ENCODE data around the gene UBE2D3. TPM values are rescaled to one million over a fixed set of nuclear protein-coding genes. Genes with fewer than 3 reads are reported as not detected.

The UBE2D3 gene
- total RNA-seq, 1 donor from 2014 or later: 370 TPM

DNA sequence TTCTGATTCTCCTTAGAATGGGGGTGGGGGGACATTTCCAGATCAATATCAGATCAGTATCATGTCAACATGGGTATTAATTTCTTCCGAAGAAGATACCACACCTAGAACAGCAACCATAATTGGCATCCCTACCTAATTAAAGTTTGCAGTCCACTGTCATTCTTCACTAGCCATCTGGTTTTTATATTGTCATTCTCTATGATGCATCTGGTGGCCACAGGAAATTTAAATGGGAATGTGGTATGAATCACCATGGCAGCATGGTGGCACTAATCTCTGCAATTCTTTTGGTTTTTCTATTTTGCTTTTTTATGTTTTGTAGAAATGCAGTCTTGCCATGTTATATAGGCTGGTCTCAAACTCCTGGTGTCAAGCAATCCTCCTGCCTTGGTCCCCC, 16.6 kb upstream of the UBE2D3 start:
- no peak overlapping the region for H3K4me3 Mint-ChIP-seq (ENCODE audit: unreplicated experiment)
- no peaks in the 10 kb centered on the region for H3K36me3 Mint-ChIP-seq (ENCODE audit: low read depth, unreplicated experiment)
- H3K27me3 Mint-ChIP-seq (ENCODE audit: unreplicated experiment): no peaks in the 10 kb centered on the region
- H3K27ac Mint-ChIP-seq (ENCODE audit: unreplicated experiment): no peak overlapping the region
- H3K9me3 Mint-ChIP-seq (ENCODE audit: unreplicated experiment): no peaks in the 10 kb centered on the region
- no peaks in the 10 kb centered on the region for H3K4me1 Mint-ChIP-seq (ENCODE audit: unreplicated experiment)
- no peak for DNase-seq (ENCODE audit: low spot score)
- no peak for TF ChIP-seq CTCF (IDR thresholded peaks at IDR 0.05; ENCODE audit: unreplicated experiment)

DNA sequence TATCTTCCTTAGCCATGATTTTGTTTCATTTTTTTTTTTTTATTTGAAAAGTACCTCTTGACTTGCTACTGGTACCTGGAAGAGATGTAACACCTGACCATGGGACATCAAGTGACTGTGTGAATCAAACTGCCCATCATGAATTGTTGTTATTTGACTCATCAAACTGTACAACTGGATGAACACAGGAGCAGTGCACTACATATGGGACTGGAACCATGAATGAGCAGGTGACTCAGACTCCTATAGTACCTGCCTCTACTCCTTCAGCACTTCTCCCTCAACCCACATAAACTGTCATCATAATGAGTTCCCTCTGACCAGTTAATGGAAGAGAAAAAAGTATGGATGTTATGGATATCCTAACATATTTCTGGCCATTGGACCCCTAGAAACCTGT, 15.9 kb upstream of the UBE2D3 start:
- no peaks in the 10 kb centered on the region for H3K4me1 Mint-ChIP-seq (ENCODE audit: unreplicated experiment)
- H3K36me3 Mint-ChIP-seq (ENCODE audit: low read depth, unreplicated experiment): no peaks in the 10 kb centered on the region
- H3K9me3 Mint-ChIP-seq (ENCODE audit: unreplicated experiment): no peaks in the 10 kb centered on the region
- no peak for DNase-seq (ENCODE audit: low spot score)
- H3K4me3 Mint-ChIP-seq (ENCODE audit: unreplicated experiment): no peak overlapping the region
- no peak overlapping the region for H3K27ac Mint-ChIP-seq (ENCODE audit: unreplicated experiment)
- H3K27me3 Mint-ChIP-seq (ENCODE audit: unreplicated experiment): no peaks in the 10 kb centered on the region
- no peak for TF ChIP-seq CTCF (IDR thresholded peaks at IDR 0.05; ENCODE audit: unreplicated experiment)

DNA sequence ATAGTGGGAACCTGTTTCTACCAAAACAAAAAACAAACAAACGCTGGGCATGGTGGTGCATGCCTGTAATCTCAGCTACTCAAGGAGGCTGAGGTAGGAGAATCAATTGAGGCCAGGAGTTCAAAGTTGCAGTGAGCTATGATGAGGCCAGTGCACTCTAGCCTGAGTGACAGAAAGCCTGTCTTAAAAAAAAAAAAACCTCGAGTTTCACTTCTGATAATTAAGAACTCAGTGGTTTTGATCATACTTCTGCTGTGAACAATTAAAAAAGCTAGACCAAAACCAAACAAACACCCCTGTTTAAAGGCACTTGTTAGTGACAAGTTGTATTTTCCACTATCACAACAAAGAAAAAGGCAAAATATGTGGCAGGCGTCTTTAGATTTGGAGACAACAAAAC, 15.0 kb upstream of the UBE2D3 start:
- Mint-ChIP-seq H3K36me3 (ENCODE audit: low read depth, unreplicated experiment) (no peaks in the 10 kb centered on the region), H3K4me3 (ENCODE audit: unreplicated experiment) (no peak overlapping the region), H3K27me3 (ENCODE audit: unreplicated experiment) (no peaks in the 10 kb centered on the region), H3K27ac (ENCODE audit: unreplicated experiment) (no peak overlapping the region), H3K4me1 (ENCODE audit: unreplicated experiment) (no peaks in the 10 kb centered on the region), H3K9me3 (ENCODE audit: unreplicated experiment) (no peaks in the 10 kb centered on the region)
- no peak for DNase-seq (ENCODE audit: low spot score)
- no peak for TF ChIP-seq CTCF (IDR thresholded peaks at IDR 0.05; ENCODE audit: unreplicated experiment)

GRCh38 chr4:102836596-102836995, 9.2 kb upstream of the UBE2D3 start:
- no peak overlapping the region for H3K4me3 Mint-ChIP-seq (ENCODE audit: unreplicated experiment)
- H3K9me3 Mint-ChIP-seq (ENCODE audit: unreplicated experiment): no peaks in the 10 kb centered on the region
- peaks cover 6% of the 10 kb centered on the region for H3K4me1 Mint-ChIP-seq (ENCODE audit: unreplicated experiment)
- no peak for TF ChIP-seq CTCF (IDR thresholded peaks at IDR 0.05; ENCODE audit: unreplicated experiment)
- no peaks in the 10 kb centered on the region for H3K27me3 Mint-ChIP-seq (ENCODE audit: unreplicated experiment)
- peak overlapping the region; percentile 14 for H3K27ac Mint-ChIP-seq (ENCODE audit: unreplicated experiment)
- DNase-seq (ENCODE audit: low spot score): no peak
- no peaks in the 10 kb centered on the region for H3K36me3 Mint-ChIP-seq (ENCODE audit: low read depth, unreplicated experiment)

GRCh38 chr4:102832667-102833066, 5.3 kb upstream of the UBE2D3 start:
- no peak for TF ChIP-seq CTCF (IDR thresholded peaks at IDR 0.05; ENCODE audit: unreplicated experiment)
- no peak for DNase-seq (ENCODE audit: low spot score)
- no peaks in the 10 kb centered on the region for H3K9me3 Mint-ChIP-seq (ENCODE audit: unreplicated experiment)
- H3K27me3 Mint-ChIP-seq (ENCODE audit: unreplicated experiment): peaks cover 14% of the 10 kb centered on the region
- no peak overlapping the region for H3K4me3 Mint-ChIP-seq (ENCODE audit: unreplicated experiment)
- H3K4me1 Mint-ChIP-seq (ENCODE audit: unreplicated experiment): peaks cover 18% of the 10 kb centered on the region
- no peak overlapping the region for H3K27ac Mint-ChIP-seq (ENCODE audit: unreplicated experiment)
- H3K36me3 Mint-ChIP-seq (ENCODE audit: low read depth, unreplicated experiment): peaks cover 8% of the 10 kb centered on the region

Data from endothelial cell (in vitro differentiated cells).